Large intestine (tissue), 3 donors: ENCODE data around the gene HSDL1. TPM values are rescaled to one million over a fixed set of nuclear protein-coding genes. Genes with fewer than 3 reads are reported as not detected.

ENCODE experiments used
- DNase-seq, 2 donors: peaks; one replicate each; pipeline versions ENCODE4 v3.0.0 to v3.0.0-alpha.2; 2013
- H3K27ac ChIP-seq: one replicate; pipeline ENCODE4 v1.5.1; 2013; ENCODE audit warnings: low read length
- H3K27me3 ChIP-seq: 2 replicates; pipeline ENCODE4 v1.6.1; 2013; ENCODE audit warnings: low read length; ENCODE audit not compliant: control insufficient read depth, insufficient read depth
- H3K36me3 ChIP-seq: 2 replicates; pipeline ENCODE4 v1.6.1; 2013; ENCODE audit warnings: low read length; ENCODE audit not compliant: control insufficient read depth, insufficient read depth
- H3K4me1 ChIP-seq: one replicate; pipeline ENCODE4 v1.6.1; 2013; ENCODE audit warnings: low read length; ENCODE audit not compliant: control insufficient read depth, insufficient read depth
- H3K4me3 ChIP-seq: one replicate; pipeline ENCODE4 v1.5.1; 2013; ENCODE audit warnings: low read length
- H3K9me3 ChIP-seq: one replicate; pipeline ENCODE4 v1.6.1; 2013; ENCODE audit warnings: mild to moderate bottlenecking, low read depth, low read length, moderate library complexity; ENCODE audit not compliant: control insufficient read depth
- WGBS: methylation state at CpG from one replicate; pipeline ENCODE4 v1.1.5; 2013; ENCODE audit warnings: low lambda C conversion rate; ENCODE audit not compliant: insufficient coverage; 5-methylcytosine and 5-hydroxymethylcytosine counted together
- polyA plus RNA-seq: library from polyadenylated mRNA; unstranded; fragments of 120-200 nt; gene quantifications from one replicate; pipeline ENCODE4 v1.2.1, GENCODE V29; 2013

Gene HSDL1
- polyA plus RNA-seq, 1 donor: 19.3 TPM

DNA sequence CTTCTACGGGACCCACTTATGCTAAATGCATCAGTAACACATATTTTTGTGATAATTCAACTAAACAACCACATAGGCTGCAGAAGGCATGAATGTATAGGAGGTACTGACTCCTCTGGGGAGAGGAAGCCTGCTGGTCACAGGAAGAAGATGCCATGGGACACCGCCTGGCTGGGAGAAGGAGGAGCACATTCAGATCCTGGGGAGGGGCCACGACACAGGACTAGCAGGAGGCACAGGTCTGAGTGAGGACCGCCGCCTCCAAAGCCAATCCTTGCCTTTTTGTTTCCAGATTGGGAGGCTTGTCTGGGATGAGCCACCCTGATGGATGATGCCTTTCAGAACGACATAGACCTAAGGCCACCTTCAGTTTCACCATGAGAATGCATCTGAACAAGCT, 62.9 kb downstream of the HSDL1 start:
- no peaks in the 10 kb centered on the region for H3K27me3 ChIP-seq
- H3K36me3 ChIP-seq: peaks cover 76% of the 10 kb centered on the region
- H3K4me3 ChIP-seq: no peak overlapping the region
- no CpG with 5 or more reads among the region's 6 CpGs for WGBS
- H3K9me3 ChIP-seq: no peaks in the 10 kb centered on the region
- H3K27ac ChIP-seq: no peak overlapping the region
- no peak for DNase-seq
- H3K4me1 ChIP-seq: no peaks in the 10 kb centered on the region

DNA sequence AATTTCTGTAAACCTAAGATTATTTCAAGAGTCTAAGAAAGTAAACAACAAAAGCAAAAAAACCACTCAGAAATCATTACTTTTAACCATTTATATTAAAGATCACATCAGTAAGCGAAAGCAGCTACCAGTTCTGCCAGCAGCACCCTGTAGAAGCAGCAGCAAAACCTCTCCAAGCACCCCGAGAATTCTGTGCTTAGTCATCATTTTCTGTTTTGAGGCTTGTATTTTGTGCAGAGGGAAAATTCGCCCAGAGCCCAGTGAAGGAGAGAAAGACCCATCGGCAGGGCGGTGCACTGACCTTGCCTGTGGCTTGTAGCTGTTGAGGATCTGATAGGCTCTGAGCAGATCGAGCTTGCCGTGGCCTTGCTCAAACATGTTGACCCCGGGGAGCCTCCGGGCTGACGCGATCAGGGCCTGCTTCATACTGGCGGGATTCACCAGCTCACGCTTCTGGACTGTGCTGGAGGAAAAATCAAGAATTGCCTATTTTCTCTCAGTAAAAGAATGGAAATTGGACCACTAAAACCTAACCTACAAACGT, 63.5 kb downstream of the HSDL1 start:
- peaks cover 73% of the 10 kb centered on the region for H3K36me3 ChIP-seq
- no CpG with 5 or more reads among the region's 14 CpGs for WGBS

DNA sequence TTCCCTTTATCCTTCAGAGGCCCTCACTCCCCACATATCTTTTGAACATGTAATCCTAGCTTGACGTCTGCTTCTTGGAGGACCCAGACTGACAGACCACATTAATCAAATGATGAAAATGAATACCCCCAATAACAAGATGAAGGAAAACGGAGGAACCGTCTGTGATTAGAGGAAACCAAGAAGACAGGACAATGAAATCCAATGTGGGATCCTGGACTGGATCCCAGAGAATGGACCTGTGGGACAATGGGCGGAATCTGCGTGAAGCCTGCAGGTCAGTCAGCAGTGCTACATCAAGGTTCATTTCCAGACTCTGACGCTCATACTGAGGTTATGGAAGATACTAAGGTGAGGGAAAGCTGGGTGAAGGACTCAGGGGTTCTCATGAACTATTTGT, 64.2 kb downstream of the HSDL1 start:
- no peak for DNase-seq
- Histone ChIP-seq H3K27me3 (no peaks in the 10 kb centered on the region), H3K36me3 (peaks cover 67% of the 10 kb centered on the region)

More for the DNA sequence above, 63.5 kb downstream of the HSDL1 start:
- Histone ChIP-seq H3K4me3 (no peak overlapping the region), H3K27me3 (no peaks in the 10 kb centered on the region), H3K4me1 (no peaks in the 10 kb centered on the region), H3K27ac (no peak overlapping the region), H3K9me3 (no peaks in the 10 kb centered on the region)
- no peak for DNase-seq

DNA sequence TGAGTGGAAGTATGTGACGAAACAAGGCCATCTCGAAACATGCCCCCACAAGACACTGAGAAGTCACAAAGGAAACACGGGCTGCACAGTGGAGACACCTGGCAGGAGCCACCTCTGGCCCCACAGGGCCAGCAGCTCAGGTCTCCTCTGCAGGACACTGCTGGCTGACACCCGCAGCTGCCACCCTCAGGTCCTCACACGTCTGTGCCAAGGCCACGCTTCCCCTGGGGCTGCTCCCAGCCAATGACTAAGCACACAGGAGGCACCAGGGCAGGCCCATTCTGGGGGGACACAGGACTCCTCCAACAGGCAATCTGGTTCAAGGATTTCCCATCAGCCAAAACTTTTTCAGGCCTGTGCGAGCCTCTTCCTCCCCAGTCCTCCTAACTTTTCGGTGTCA, 64.6 kb downstream of the HSDL1 start:
- H3K27me3 ChIP-seq: no peaks in the 10 kb centered on the region
- no peak for DNase-seq
- H3K36me3 ChIP-seq: peaks cover 68% of the 10 kb centered on the region
- H3K4me1 ChIP-seq: no peaks in the 10 kb centered on the region
- 100% methylated on average over 2 of the region's 8 CpGs for WGBS
- no peaks in the 10 kb centered on the region for H3K9me3 ChIP-seq
- H3K4me3 ChIP-seq: no peak overlapping the region
- H3K27ac ChIP-seq: no peak overlapping the region

More for the DNA sequence above, 64.2 kb downstream of the HSDL1 start:
- 100% methylated on average over 2 of the region's 6 CpGs for WGBS
- H3K4me3 ChIP-seq: no peak overlapping the region
- H3K9me3 ChIP-seq: no peaks in the 10 kb centered on the region
- H3K4me1 ChIP-seq: no peaks in the 10 kb centered on the region
- no peak overlapping the region for H3K27ac ChIP-seq

DNA sequence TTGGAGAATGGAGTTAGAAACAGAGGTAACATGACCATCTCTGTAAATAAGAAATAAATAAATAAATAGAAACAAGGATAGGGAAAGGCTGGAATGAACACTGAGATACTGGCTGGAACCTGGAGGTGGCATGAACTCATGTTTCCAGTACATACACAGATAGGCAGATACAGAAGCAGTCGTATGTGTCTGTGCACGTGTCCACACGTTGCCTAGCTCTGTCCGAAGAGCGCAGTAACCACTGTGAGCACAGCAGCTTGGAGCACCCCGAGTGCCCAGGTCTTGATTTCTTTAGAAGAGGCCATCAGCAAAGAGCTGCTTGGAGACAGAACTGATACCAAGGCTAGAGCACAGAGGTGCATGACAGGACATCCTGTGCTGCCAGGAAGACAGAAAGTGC, 65.3 kb downstream of the HSDL1 start:
- no peaks in the 10 kb centered on the region for H3K27me3 ChIP-seq
- no peak overlapping the region for H3K27ac ChIP-seq
- no peaks in the 10 kb centered on the region for H3K9me3 ChIP-seq
- H3K4me3 ChIP-seq: no peak overlapping the region
- no peaks in the 10 kb centered on the region for H3K4me1 ChIP-seq
- H3K36me3 ChIP-seq: peaks cover 75% of the 10 kb centered on the region
- DNase-seq: no peak
- WGBS: no CpG with 5 or more reads among the region's 6 CpGs

DNA sequence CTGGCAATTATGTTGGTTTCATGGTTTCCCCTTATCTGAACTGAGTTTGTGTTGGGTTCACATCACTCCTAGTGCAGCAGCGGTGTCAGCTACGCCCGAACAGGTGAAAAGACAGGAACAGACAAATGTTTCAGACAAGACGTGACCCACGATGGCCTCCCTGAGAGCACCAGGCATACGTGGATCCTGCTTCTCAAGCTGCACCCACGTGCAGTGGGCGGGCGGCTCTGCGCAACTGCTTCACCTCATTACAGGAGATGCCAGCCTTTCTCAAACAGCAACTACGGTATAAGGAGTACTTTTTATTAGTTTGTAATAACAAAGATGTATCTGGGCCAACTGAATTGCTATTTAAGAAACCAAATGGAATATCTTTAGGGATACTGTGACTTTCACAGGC, 69.6 kb downstream of the HSDL1 start:
- Histone ChIP-seq H3K4me1 (no peaks in the 10 kb centered on the region), H3K9me3 (no peaks in the 10 kb centered on the region), H3K27ac (no peak overlapping the region), H3K4me3 (no peak overlapping the region), H3K27me3 (no peaks in the 10 kb centered on the region), H3K36me3 (peaks cover 67% of the 10 kb centered on the region)
- no CpG with 5 or more reads among the region's 11 CpGs for WGBS
- no peak for DNase-seq

DNA sequence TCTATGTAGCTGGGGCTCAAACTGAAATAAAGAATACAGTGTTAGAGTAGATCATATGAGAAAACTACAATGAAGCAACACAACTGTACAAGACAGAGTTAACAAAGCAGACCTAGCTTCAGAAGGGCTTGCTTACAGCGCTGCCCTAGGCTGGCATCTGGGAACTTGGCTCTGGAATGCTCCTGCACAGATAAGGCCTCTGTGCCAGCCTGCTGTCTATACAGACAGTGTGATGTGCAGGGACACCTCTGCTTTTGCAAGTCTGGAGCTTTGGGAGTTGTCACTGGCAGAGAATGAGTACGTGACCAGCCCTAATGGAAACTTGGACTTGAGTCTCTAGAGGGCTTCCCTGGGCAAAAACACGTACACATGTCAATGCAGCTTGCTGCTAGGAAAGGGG, 70.3 kb downstream of the HSDL1 start:
- no peaks in the 10 kb centered on the region for H3K4me1 ChIP-seq
- no peaks in the 10 kb centered on the region for H3K9me3 ChIP-seq
- no peak overlapping the region for H3K27ac ChIP-seq
- peaks cover 66% of the 10 kb centered on the region for H3K36me3 ChIP-seq
- H3K27me3 ChIP-seq: no peaks in the 10 kb centered on the region
- WGBS: no CpG with 5 or more reads among the region's 3 CpGs
- DNase-seq: no peak
- H3K4me3 ChIP-seq: no peak overlapping the region

Other genes with a start within 250 kb of the HSDL1 start
- gene MLYCD, start 246.1 kb downstream of the HSDL1 start, polyA plus RNA-seq: 5.4 TPM
- gene OSGIN1, start 191.9 kb downstream of the HSDL1 start, polyA plus RNA-seq: 8.4 TPM
- 6.6 TPM for gene NECAB2, start 176.9 kb downstream of the HSDL1 start, polyA plus RNA-seq
- gene SLC38A8, start 102.4 kb downstream of the HSDL1 start, polyA plus RNA-seq: 0.12 TPM
- 67.7 TPM for gene MBTPS1, start 28.2 kb downstream of the HSDL1 start, polyA plus RNA-seq
- gene DNAAF1, start 131 bp upstream of the HSDL1 start, polyA plus RNA-seq: 0.55 TPM
- gene TAF1C, start 41.9 kb upstream of the HSDL1 start, polyA plus RNA-seq: 46.7 TPM
- gene ADAD2, start 46.0 kb upstream of the HSDL1 start, polyA plus RNA-seq: 0.43 TPM
- not detected for gene KCNG4, start 94.8 kb upstream of the HSDL1 start, polyA plus RNA-seq
- 18.6 TPM for gene WFDC1, start 149.7 kb upstream of the HSDL1 start, polyA plus RNA-seq
- gene ATP2C2, start 223.4 kb upstream of the HSDL1 start, polyA plus RNA-seq: 17.4 TPM